Astrocyte of the hippocampus (primary cell): ENCODE results near the gene NUDCD3.

Experiments used
- DNase-seq: peaks from one replicate; pipeline ENCODE4 v3.0.0; 2011; ENCODE audit warnings: low read depth, low spot score

Gene NUDCD3

DNA sequence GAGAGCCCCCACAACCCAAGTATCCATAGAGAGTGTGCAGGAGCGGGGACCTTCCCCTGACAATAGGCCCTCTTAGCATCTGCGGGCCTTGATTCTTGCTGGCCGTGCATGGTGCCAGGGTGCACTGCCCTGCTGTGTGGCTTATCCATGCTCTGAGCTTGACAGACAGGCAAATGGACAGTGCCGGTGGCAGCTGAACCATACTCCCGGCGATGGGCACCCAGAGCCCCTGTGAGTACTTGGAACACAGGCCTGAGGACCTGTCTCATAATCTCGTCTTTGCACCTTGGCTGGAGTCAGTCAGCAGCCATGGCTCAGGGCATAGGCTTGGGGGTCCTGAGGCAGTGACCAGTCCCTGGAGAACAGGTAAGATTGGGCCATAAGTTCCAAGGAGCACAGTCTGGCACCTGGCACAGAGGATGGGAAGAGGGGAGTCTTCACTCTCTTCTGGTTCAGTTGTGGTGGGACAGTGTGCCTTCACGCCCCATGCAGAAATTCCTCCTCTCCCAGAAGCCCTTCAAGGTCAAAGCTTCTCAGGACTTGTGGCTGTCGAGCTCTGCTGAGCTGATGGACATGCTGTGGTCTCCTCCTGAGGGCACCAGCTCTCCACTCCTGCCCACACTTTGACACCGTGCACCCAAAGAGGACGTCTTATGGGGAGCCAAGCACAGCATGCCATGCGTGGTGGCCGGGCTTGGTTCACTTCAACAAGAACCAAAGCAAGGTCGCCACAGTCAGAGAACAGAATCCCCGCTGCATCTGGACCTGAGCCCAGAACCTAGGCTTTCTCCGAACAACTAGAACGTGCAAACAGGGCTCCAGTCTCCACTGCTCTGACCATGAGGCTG, 105.6 kb downstream of the NUDCD3 start:
- DNase-seq = no peak

DNA sequence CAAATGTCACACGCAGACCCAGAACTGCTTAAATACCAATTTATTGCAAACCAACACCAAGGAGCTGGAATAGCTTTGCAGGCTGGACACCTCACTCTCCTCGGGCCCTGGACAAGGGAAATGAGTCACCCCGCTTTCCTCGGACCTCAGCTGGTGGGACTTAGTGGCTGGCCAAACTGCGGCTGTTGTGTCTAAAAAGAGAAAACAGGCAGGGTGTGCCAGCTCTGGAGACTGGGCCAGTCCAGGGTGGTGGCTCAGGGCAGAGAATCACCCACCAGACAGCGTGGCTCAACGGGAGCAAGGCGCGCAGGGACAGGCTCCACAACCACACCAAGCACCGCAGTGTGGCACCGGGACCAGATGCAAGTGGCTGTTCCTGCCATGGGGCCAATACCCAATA, 106.9 kb downstream of the NUDCD3 start:
- DNase-seq = peak; percentile 74

DNA sequence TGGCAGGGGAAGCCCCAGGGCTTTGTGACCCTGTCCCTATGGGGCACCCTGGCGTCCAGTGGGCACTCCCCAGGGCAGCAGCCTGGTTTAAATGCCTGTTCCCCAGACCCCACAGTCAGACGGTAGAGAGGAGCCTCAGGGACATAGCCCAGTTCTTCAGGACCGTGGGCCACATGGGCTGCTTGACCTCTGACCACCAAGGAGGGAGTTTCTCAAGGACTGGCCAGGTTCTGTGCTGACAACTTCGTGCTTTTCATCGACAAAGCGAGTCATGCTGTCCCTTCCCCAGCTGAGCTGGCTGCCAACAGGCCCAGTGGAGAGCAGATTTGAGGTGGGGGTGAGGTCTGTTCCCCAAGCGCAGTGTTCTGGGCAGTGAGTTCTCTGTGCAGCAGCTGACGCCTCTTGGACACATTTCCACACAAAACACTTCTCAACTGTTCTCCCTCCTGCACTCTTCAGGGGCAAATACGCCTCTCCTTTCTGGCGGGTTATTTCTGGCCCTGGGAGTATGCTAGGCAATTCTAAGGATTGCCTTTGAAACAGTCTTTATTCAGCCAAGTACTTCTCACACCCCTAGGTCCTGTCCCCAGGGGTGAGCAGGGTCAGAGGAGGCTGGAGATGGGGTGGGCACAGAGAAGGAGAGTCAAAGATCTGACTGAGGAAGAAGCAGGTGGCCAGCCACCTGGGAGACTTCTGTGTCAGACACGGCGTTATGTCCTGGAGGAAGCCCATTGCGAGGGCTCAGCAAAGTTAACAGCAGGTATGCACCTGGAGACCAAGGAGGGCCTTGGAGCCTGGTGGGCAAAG, 107.8 kb downstream of the NUDCD3 start:
- peak; percentile 36 for DNase-seq

DNA sequence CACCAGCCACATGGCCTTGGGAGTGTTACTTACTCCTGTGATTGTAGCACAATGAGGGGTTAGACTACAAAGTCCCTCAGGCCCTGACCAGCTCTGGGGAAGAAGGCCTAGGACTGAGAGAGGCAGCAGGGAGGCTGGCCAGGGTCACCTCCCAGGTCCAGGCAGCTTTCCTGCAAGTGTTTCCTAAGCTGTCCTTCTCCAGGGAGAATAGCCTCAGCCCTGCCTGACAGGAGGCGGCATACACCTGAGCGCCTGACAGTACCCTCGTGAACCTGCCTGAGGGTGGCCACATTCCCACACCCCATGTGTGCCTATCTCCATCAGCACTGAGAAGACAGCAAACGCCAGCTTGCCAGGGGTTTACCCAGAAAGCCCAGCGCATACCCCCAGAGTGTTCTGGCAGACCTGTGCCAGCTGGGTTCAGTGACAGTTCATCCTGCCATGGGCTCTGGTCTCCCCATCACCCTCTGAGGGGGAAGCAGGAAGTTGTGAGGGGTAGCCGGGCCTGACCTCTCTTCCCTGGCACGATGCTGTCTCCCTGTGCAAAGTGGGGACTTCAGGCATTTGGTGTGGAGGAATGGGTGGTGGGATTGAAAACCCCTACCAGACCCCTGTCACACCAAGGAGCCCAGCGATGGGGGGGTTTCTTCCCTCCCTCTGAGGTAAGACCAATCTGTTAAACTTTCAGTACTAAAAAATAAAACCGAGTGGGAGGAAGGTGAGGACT, 108.8 kb downstream of the NUDCD3 start:
- DNase-seq = no peak

DNA sequence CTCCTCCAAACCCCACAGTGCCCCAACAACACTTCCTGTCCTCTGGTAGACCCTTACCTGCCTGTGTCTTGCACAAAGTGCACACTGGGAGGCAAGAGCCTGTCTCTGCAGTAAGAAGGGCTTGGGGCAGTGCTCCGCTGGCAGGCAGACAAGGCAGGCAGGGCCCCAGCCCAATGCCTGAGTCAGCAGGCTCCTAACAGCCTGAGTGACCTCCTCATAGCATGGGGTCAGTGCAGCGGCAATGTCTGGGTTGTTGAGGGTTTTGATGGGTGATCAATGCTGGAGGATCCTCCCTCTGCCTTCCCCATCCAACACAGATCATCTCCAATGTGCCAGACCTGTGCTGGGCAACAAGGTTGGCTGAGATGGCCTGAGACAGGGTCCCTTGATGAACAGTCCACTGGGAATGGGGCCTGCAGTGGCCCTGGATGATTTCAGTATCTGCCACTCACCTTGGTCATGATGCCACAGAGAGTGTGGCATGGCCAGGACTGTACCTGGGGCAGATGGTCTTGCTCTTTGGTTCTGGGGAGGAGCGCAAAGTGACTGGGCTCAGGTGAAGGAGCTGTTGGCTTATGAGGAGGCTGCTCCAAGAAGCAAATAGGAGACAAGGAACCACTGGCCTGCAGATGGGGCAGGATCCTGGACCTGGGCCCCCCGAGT, 109.5 kb downstream of the NUDCD3 start:
- no peak for DNase-seq

DNA sequence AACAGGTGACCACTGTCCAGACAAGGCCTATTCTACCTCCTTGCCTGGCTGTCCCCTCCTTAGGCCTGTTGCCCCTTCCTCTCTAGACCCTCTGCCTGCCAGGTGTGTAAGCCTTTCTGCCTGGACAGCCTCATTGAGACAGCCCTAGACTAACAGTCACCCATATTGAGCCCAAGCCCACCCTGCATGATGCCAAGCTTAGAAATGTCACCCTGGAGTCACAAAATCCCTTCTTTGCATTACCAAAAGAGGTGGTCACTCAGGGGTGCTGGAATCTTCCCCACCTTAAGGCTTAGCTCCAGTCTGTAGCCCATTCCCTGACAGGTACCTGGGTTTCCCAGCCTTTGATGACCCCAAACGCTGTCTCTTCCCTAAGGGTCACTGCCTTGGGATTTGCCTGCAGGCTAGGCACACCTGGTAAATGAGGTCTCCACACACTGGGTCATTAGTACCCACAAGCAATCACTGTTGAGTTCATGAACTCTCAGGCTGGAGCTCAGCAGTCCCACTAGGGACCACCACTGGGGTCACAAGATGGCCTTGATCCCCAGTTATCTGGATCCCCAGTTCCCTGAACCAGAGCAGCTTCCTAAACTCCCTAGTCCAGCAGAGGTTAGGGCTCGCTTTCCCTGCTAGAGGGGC, 110.1 kb downstream of the NUDCD3 start:
- DNase-seq = no peak

DNA sequence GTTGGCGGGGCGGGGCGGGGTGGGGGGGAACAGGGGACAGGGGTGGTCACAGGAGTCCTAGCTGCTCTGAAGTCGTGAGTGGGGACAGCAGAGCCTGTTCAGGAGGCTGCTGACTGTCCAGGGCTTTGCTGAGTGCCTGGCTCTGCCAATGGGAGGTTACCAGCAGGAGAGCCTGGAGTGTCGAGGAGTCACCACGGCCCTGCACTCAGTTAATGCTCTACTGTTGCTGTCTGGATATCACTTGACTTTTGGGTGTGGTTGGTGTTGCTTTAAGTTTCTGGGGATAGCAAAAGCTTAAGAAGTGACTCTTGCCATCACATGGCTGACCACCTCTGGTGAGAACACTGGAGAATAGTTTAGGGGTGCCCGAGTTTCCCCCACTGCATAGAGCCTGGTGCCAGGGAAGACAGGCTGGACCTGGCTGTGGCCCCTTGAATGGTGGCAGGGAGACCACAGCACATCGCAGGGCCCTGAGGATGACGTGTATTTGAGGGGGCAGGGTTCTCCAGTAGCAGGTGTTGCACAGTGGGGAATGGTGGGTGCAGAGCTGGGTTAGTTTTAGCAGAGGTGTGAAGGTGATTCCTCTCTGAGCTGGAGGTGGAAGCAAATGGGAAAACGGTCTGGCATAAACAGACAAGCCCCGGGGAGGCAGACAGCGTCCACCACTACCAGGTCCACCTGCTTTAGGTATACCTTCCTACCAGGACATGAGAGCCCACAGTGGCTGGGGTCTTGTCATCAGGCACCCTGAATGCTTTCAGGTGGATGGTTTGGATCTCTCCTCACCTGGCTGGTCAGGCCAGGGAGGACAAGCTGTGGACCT, 110.9 kb downstream of the NUDCD3 start:
- DNase-seq = no peak

DNA sequence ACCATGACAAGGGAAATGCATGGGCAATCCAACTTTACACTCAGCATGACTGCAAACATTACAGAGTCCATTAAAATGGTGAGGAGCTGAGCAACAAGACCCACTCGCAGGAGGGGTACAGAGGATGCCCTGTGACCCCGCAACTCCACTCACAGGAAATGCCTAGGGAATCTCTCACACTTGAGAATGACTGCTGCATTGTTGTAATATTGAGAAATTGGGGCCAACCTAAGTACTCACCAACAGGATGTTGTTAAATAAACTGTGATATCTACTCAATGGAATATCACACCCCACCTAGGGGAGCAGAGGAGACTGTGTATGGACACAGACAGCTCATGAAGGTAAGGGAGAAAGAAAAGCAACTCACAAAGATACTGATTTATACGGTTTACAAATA, 111.7 kb downstream of the NUDCD3 start:
- DNase-seq = peak; percentile 28

DNA sequence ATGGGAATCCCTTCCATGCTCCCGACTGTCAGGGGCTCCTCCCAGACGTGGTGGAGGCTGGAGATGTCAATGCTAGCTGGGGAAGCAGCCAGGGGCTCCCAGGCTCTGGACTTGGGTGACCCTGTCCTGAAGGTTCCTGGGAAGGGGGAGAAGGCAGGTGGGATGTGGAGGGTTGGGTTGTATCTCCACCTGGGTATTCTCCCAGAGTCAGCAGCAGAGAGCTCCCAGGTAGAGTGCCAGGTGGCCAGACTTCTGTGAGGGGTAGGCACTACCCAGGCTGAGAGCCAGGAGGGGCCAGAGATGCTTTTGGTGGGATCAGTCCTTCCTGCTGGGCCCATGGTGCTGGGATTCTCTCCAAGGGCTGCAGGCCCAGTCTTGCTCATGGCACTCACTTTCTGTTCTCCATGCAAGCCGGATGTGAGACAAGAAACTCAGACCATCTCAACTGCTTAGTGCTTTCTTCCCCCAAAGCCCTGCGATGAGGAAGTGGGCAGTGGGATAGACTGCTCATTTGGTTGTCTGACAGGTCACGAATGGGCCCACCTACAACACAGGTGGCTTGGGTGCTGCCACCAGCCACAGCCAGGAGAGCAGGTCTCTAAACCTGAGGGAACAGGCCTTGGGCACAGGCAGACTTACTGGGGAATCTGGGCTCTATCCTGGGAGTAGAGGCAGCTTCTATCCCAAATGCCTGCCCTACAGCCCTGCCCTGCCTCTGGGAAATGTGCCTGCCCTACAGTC, 112.6 kb downstream of the NUDCD3 start:
- DNase-seq = no peak

DNA sequence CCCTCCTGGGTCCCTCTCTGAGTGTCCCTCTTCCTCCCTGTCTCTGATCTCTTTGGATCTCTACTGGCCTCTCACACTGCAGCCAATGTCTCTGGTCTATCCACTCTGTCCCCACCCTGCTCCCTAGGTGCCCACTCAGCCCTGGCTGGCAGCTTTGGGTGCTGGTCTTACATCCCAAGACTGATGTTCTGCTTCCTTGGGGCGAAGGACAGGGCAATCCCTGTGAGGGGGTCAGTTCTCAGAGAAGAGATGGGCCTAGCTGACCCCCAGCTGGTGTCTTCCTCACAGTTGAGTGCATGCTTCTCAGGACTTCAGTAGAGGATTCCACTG, 113.4 kb downstream of the NUDCD3 start:
- no peak for DNase-seq

DNA sequence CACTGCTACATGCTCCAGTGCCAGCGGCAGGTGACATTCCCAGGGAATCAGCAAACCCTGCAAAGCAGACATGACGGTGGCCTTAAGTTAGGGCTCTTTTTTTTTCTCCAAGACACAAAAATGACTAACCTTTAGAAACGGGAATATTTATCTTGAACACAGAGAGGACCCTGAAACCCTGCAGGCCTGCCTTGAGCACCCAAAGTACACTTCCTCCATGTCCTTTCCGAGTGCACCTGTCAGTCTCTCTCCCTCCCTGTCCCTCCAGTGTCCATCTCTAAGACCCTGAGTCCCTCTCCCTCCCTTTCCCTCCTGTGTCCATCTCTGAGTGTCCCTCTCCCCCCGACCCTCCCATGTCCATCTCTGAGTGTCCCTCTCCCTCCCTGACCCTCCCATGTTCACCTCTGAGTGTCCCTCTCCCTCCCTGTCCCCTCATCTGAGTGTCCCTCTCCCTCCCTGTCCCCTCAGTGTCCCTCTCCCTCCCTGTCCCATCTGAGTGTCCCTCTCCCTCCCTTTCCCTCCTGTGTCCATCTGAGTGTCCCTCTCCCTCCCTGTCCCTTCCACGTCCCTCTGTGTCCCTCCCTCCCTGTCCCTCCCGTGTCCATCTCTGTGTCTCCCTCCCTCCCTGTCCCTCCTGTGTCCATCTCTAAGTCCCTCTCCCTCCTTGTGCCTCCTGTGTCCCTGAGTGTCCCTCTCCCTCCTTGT, 113.9 kb downstream of the NUDCD3 start:
- DNase-seq = no peak

DNA sequence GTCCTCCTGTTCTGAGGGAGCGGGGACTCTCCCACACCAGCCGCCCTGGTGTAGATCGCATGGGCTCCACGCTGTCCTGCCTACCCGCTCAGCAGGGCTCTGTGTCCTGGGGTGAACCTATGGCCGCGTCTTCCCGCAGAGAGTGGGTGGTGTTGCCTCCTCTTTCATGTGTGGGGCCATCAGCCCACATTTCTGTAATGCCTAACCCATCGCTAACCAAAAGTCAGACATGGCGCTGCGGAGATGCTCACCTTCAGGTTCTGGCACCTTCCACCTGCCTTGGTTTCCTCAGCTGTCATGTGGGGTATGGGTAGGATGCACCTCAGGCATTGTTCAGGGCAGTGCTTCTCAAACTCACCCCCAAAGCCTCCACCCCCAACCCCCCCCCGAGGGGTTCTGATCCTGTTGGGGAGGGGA, 114.5 kb downstream of the NUDCD3 start:
- DNase-seq = no peak

DNA sequence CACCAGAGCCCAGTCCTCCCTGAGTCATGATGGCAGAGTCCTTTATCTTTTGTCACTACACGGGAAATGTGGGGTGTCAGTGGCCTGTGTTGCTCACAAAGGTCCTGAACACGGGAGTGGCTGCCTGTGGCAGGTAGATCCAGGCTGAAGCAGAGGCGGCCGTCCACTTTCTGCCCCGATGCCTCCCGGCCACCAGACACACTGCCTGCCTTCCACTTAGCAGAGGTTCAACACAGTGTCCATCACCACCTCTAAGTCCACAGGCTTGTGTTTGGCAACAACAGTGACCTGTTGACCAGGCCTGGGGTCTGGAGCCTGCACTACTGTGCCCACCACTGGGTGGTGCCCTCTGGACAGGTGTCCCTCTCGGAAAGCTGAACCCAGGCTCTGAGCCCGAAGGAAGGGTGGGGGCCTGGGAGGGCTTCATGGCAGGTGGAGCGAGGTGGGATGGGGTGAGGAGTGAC, 115.2 kb downstream of the NUDCD3 start:
- no peak for DNase-seq

DNA sequence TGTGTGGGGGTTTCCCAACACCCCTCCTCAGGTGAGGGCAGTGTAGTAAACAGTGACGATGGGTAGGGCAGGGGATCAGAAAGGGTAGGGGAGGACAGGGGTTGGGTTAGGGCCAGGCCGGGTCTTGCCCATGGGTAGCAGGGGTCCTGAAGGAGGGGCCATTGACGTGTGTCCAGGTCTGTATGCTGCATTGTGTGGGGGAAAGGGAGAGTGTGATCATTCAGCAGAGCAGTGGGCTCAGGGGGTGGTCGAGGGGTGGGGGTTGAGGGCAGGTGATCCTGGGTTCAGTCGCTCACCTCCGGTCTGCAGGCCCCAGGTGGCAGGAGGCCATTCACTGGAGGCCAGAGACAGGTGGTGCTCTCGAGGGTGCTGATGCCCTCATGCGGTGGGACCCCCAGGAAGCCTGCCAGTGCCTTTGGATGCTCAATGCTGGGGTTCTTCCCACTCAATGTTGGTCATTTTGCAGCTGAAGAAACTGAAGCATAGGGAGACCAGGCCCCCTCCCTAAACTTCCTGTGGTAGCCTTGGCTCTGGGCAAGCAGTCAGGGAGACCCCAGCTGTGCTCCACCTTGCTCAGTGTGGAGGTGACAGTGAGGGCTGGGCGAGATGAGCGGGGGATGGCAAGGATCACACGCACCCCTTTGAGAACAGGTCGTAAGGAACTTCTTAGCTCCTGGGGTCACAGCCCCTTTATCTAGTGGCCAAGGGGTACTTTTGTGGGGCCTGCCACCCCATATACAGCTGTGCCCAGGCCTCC, 116.3 kb downstream of the NUDCD3 start:
- no peak for DNase-seq

DNA sequence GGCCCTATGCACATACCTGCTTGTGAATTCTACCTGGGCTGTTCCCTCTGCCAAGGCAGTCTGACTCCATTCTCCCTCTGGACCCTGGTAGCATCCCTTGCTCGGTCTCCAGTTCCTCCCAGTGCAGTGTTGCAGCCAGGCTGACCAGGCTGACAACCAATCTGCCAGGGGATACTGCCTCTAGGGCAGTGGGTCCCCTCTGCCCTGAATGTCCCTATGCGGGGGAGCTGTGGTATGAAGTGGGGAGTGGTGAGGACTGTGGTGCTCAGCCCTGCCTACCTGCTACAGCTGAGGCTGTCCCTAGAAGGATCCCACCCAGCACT, 117.1 kb downstream of the NUDCD3 start:
- DNase-seq = no peak

DNA sequence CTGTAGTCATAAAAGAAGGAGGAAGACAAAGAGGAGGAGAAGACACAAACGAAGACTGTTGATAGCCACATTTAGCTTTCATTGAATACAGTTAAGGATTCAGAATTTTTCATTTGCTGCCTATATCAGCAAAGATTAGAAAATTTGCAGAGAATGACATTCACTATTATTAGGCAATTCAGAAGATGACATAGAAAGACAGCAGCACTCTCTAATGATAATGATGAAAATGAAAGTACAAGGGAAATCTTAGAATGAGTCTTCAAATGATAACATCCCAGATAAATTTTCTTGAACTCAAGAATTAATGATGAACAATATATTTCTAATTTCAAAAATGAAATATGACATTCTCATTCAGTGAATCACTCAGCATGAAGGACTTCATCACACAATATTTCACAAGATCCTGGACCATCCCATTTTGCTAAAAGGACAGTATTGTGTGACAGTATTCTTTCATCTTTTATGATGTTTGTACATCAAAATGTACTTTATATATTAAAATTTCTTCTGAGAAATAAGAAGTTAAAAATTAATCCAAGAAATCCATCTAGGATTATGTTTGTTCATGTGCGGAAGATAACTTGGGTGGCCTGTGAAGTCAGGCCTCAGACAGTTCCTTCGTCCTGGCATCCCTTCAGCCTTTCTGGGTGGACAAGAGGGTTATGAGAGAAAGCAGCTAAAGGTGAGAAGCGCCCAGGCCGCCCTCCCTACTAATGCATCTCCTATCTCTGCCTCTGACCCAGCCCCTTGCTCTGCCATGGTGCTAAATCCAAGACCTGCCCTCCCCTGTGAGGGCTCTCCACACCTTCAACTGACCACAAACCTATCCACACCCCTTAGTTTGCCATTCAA, 117.7 kb downstream of the NUDCD3 start:
- DNase-seq = no peak

DNA sequence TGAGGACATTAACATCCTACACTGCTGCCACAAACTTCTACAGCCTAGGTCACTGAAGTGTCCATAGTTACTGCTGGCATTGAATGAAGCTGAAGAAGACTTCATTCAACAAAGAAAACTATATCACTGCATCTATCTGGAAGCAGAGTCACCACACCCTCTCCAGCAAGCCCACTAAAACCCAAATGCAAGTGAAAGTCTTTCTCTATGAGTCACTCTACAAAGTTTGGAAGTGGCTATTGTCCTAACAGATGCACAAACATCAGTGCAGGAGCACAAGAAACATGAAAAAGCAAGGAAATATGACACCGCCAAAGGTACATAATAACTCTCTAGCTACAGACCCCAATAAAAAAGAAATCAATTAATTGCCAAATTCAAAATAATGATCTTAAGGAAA, 121.6 kb downstream of the NUDCD3 start:
- no peak for DNase-seq

DNA sequence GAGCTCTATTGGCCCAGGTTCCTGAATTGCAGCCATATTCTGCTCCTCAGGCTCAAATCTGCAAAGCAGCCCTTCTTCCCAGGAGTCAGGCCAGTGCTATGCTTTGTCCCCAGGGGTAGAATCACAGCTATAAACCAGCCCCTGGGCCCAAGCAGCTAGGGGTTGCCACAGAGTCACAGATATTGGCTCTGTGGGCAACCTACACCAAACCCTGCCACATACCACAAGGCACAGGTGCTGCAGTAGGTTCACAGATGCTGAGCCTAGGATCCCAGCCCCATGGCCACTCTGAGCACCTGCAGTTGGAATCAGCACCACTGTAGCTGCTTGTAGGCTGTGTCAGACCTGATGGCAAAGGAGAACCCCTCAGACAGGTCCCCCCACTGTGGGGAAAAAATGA, 122.0 kb downstream of the NUDCD3 start:
- no peak for DNase-seq
